Ovary (tissue), 9 donors: ENCODE results near the gene DDX24. TPM values are rescaled to one million over a fixed set of nuclear protein-coding genes. Genes with fewer than 3 reads are reported as not detected.

Experiments used
- DNase-seq, 5 donors: peaks; one replicate each; pipeline ENCODE4 v3.0.0-alpha.2; 2019 to 2020
- H3K27ac ChIP-seq, 2 donors: fragments of 200-600 bp; one replicate each; pipeline versions ENCODE4 v1.5.1 to v1.8.0; 2019 to 2022
- H3K27me3 ChIP-seq: fragments of 200-600 bp; one replicate; pipeline ENCODE4 v1.8.0; 2022
- H3K36me3 ChIP-seq: fragments of 200-600 bp; sonication (generic); one replicate; pipeline ENCODE4 v1.5.1; 2019
- H3K4me1 ChIP-seq: one replicate; pipeline ENCODE4 v1.8.1; 2013; ENCODE audit warnings: mild to moderate bottlenecking, moderate library complexity; ENCODE audit not compliant: insufficient read depth
- H3K4me3 ChIP-seq: fragments of 200-600 bp; sonication (generic); one replicate; pipeline ENCODE4 v1.5.1; 2017
- H3K9me3 ChIP-seq, 2 donors: fragments of 200-600 bp in 1 of 2; sonication (generic) in 1 of 2; one replicate each; pipeline versions ENCODE4 v1.5.1 to v1.8.1; 2013 to 2019; ENCODE audit warnings: mild to moderate bottlenecking in 1 of 2, moderate library complexity in 1 of 2
- EP300 ChIP-seq: sonication (generic); formaldehyde crosslinking; IDR thresholded peaks from one replicate; pipeline ENCODE4 v1.6.1; 2017; ENCODE audit warnings: antibody characterized with exemption
- POLR2A ChIP-seq: fragments of 450-650 bp; IDR thresholded peaks from one replicate; pipeline ENCODE4 v1.6.1; 2017; ENCODE audit warnings: antibody characterized with exemption, mild to moderate bottlenecking, moderate library complexity
- WGBS, 3 donors: extraction: QIAGEN DNeasy Blood & Tissue Kit in 1 of 3; methylation state at CpG; one replicate each; pipeline versions ENCODE4 v1.1.5 to v1.1.7; 2013 to 2017; 5-methylcytosine and 5-hydroxymethylcytosine counted together
- intact Hi-C, 4 donors: fragments of 100-400 bp; cut with DNase I; formaldehyde crosslinking; loops; one replicate each; pipeline versions ENCODE4 v1.11.0 to v1.15.1; 2022 to 2023
- polyA plus RNA-seq, 2 donors: library from polyadenylated mRNA; stranded (reverse); fragments of 200-250 nt in 1 of 2; fragments of 350-450 nt in 1 of 2; fragmentation: Illumina TruSeq in 1 of 2; extraction: RNeasy Lipid Tissue Mini Kit (QIAGEN cat#74804) in 1 of 2; gene quantifications; one replicate each; pipeline ENCODE4 v1.2.3, GENCODE V29; 2013 to 2014
- total RNA-seq, 7 donors: library from RNA; depleted of rRNA in 2 of 7; stranded (reverse); fragments of >200 nt in 2 of 7; fragmentation: NEBNext Ultra II Directional in 3 of 7; extraction: Animal tissue kit (Norgen Biotek cat#: 25700) in 3 of 7; gene quantifications; one replicate each; pipeline versions ENCODE4 v1.1.0 to v1.2.4, GENCODE V29; 2016 to 2023
- TF ChIP-seq, protein P1 (sequence below), 3 donors: fragments of 450-650 bp in 2 of 3; fragments of 200-600 bp in 1 of 3; IDR thresholded peaks; one replicate each; pipeline versions ENCODE4 v1.5.1 to v1.8.0; 2016 to 2022; ENCODE audit warnings: antibody characterized with exemption in 3 of 3, mild to moderate bottlenecking in 1 of 3
- donor health status: DM: no; HTN: no; CAD: no; lungs with moderate emphysema.
- donor health status: DM: no; HTN: no; CAD: no.
- donor health status: Bipolar disorder and iron deficiency.
- donor health status: DM: yes; HTN: yes; CAD: no.
- donor health status: DM: no; HTN: no; CAD: no.
- donor health status: DM: yes; HTN: yes; CAD: no.

Gene DDX24
- total and polyA plus RNA-seq, 9 donors, result 98.8 to 521 (median 233) TPM

GRCh38 chr14:94120667-94121340 is 39.8 kb upstream of the DDX24 start:
- H3K27me3 ChIP-seq, result no peaks in the 10 kb centered on the region
- no peaks in the 10 kb centered on the region for H3K9me3 ChIP-seq
- intact Hi-C loops, result no loop called here
- TF ChIP-seq, protein P1, sequence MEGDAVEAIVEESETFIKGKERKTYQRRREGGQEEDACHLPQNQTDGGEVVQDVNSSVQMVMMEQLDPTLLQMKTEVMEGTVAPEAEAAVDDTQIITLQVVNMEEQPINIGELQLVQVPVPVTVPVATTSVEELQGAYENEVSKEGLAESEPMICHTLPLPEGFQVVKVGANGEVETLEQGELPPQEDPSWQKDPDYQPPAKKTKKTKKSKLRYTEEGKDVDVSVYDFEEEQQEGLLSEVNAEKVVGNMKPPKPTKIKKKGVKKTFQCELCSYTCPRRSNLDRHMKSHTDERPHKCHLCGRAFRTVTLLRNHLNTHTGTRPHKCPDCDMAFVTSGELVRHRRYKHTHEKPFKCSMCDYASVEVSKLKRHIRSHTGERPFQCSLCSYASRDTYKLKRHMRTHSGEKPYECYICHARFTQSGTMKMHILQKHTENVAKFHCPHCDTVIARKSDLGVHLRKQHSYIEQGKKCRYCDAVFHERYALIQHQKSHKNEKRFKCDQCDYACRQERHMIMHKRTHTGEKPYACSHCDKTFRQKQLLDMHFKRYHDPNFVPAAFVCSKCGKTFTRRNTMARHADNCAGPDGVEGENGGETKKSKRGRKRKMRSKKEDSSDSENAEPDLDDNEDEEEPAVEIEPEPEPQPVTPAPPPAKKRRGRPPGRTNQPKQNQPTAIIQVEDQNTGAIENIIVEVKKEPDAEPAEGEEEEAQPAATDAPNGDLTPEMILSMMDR (IDR thresholded peaks at IDR 0.05), result no peak
- TF ChIP-seq POLR2A (no peak), EP300 (no peak)
- no peaks in the 10 kb centered on the region for H3K36me3 ChIP-seq
- no peaks in the 10 kb centered on the region for H3K4me1 ChIP-seq
- 81 to 87% (median 84%) methylated on average over 5 of the region's 5 CpGs for WGBS, 3 donors
- no peak overlapping the region for H3K4me3 ChIP-seq
- H3K27ac ChIP-seq, result no peak overlapping the region
- peak in 2 of 5 donors; percentile 1 to 10 for DNase-seq

DNA sequence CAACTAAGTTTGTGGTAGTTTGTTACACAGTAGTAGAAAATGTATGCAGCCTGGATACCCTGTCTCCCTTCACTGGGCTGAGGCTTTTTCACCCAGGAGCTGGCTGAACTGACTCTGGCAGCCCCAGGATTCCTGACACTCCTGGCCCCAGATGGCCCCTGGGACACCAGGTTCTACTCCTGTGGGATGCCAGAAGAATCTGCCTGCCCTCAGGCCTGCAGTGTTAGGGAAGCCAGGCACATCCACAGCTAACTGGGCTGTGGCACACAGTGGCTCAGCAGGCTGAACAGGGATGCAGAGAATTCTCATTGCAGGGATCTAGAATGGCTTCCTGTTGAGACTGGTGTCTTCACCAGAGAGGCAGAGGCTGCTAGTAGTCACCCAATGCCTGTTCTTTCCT is 38.1 kb upstream of the DDX24 start:
- H3K9me3 ChIP-seq, result no peaks in the 10 kb centered on the region
- peak in 1 of 5 donors; percentile 3 for DNase-seq
- no peak overlapping the region for H3K4me3 ChIP-seq
- intact Hi-C loops, result no loop called here
- no peak for TF ChIP-seq POLR2A
- TF ChIP-seq, protein P1 (IDR thresholded peaks at IDR 0.05), result no peak
- TF ChIP-seq EP300, result no peak
- peaks cover 2% of the 10 kb centered on the region for H3K4me1 ChIP-seq
- no peak overlapping the region for H3K27ac ChIP-seq
- H3K27me3 ChIP-seq, result no peaks in the 10 kb centered on the region
- no peaks in the 10 kb centered on the region for H3K36me3 ChIP-seq

- Histone ChIP-seq H3K4me1 (peaks cover 2% of the 10 kb centered on the region), H3K36me3 (no peaks in the 10 kb centered on the region), H3K27ac (no peak overlapping the region), H3K27me3 (no peaks in the 10 kb centered on the region), H3K9me3 (no peaks in the 10 kb centered on the region), H3K4me3 (no peak overlapping the region)
- peak in 1 of 5 donors; percentile 10 for DNase-seq
- 76 to 78% (median 77%) methylated on average over 9 of the region's 9 CpGs for WGBS, 3 donors
- intact Hi-C loops, result no loop called here
- TF ChIP-seq EP300, result no peak
- TF ChIP-seq POLR2A, result no peak
- TF ChIP-seq, protein P1 (IDR thresholded peaks at IDR 0.05), result no peak
Observed at GRCh38 chr14:94117856-94118255, 36.9 kb upstream of the DDX24 start.

DNA sequence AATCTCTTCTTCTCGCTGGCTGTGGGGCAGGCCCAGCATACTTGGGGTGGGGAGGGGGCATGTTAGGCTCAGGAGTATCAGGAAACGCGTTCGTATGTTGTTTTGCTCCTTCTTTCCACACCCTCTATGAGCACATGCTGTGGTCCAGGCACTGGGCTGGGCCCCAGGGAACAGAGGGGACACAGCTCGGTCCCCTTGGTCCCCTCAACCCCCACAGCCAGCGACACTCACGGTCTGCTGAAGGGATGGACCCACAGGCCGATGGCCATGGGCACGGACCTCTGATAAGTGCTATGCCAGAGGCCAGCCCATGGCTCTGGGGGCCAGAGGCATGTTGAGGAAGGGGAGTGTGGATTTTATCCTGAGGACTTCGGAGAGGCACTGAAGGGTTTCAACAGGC is 35.7 kb upstream of the DDX24 start:
- Histone ChIP-seq H3K27ac (no peak overlapping the region), H3K36me3 (no peaks in the 10 kb centered on the region), H3K4me3 (no peak overlapping the region), H3K27me3 (no peaks in the 10 kb centered on the region), H3K4me1 (peaks cover 2% of the 10 kb centered on the region), H3K9me3 (no peaks in the 10 kb centered on the region)
- intact Hi-C loops, result no loop called here
- 83 to 86% (median 86%) methylated on average over 10 of the region's 10 CpGs for WGBS, 3 donors
- TF ChIP-seq, protein P1 (IDR thresholded peaks at IDR 0.05), result no peak
- TF ChIP-seq POLR2A (no peak), EP300 (no peak)
- DNase-seq, result peak in 1 of 5 donors; percentile 24
